Measurements from ENCODE around the gene RALB. TPM values are rescaled to one million over a fixed set of nuclear protein-coding genes. Genes with fewer than 3 reads are reported as not detected.

The RALB gene
- total and polyA plus RNA-seq, 2 of the 8 experiments (the other 6 are each of a cell fraction or from before 2014, with no cell fraction given), result 12.0 to 16.6 TPM

DNA sequence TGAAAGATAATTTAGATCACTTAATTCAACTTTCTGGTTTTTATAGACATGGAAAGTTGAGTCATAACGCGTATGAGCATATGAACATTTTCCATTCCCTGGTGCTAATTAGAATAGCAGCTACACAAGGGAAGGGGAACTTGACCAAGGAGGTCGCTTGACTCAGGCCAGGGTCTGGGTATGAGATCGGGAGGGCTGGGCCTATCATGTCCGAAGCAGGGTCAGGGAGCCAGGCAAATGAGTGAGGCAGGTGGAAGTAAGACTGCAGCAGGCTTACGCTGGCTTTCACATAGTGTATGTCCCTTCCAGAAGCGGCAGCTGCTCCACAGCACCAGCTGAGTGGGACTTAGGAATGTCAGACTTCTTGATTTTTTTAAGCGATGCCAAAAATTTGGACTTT, 14.7 kb downstream of the RALB start:
- no peak overlapping the region for H3K18ac ChIP-seq (ENCODE audit: extremely low read depth, low read length)
- no peak overlapping the region for H2BK20ac ChIP-seq (ENCODE audit: low read length)
- ChIA-PET CTCF (ENCODE audit: partially characterized antibody) (interaction anchor here (2.5 to 2.7 kb wide), 2 partner anchors 22 to 45 kb away, joined by 9 to 14 read pairs; no protein-coding TSS in a partner anchor), POLR2A (ENCODE audit: partially characterized antibody) (interaction anchor here (0.8 kb wide), 1 partner anchor 808 kb away, joined by 3 read pairs; no protein-coding TSS in a partner anchor)
- H3K9me3 ChIP-seq (ENCODE audit: insufficient read depth in 2 of 2, low read depth in 1 of 2, low read length in 1 of 2), result peaks cover 0 to 4% of the 10 kb centered on the region in 2 experiments; a peak in 1 of 4 replicates
- H4K20me1 ChIP-seq (replicated peaks in 1 of 2; ENCODE audit: control insufficient read depth in 1 of 2, insufficient read depth in 2 of 2, low read length in 2 of 2), result no peaks in the 10 kb centered on the region
- H3K4me2 ChIP-seq (ENCODE audit: insufficient read depth in 1 of 2, low read depth in 2 of 2, low read length in 2 of 2), result no peak overlapping the region
- no peak overlapping the region for H3K9ac ChIP-seq (replicated peaks in 1 of 4; ENCODE audit: extremely low read depth in 1 of 4, low read depth in 3 of 4, low read length in 3 of 4)
- H3K27me3 ChIP-seq (replicated peaks in 1 of 4; ENCODE audit: control insufficient read depth in 3 of 4, extremely low read depth in 1 of 4, insufficient read depth in 3 of 4, low read length in 3 of 4), result no peaks in the 10 kb centered on the region
- H2BK12ac ChIP-seq (ENCODE audit: low read depth, low read length), result no peak overlapping the region
- H3K4ac ChIP-seq (replicated peaks; ENCODE audit: insufficient read length, low read depth, low read length), result no peak overlapping the region
- TF ChIP-seq TEAD4 (IDR thresholded peaks at IDR 0.05; ENCODE audit: low read depth, low read length), result no peak
- no peak for TF ChIP-seq EZH2 (IDR thresholded peaks at IDR 0.05; ENCODE audit: low read depth, low read length, severe bottlenecking)
- TF ChIP-seq RFX5 (IDR thresholded peaks at IDR 0.05; ENCODE audit: borderline replicate concordance, low read depth, low read length), result no peak
- no peak for TF ChIP-seq YY1 (IDR thresholded peaks at IDR 0.05; ENCODE audit: low read depth, low read length)
- TF ChIP-seq BRCA1 (IDR thresholded peaks at IDR 0.05; ENCODE audit: low read depth, low read length), result no peak
- TF ChIP-seq TAF1 (IDR thresholded peaks at IDR 0.05; ENCODE audit: low read depth, low read length), result no peak
- TF ChIP-seq RAD21 (IDR thresholded peaks at IDR 0.05 in 1 of 2, conservative IDR thresholded peaks at IDR 0.05 in 1 of 2; ENCODE audit: low read depth in 2 of 2, low read length in 2 of 2), result no peak
- TF ChIP-seq KDM4A (IDR thresholded peaks at IDR 0.05; ENCODE audit: low read depth, low read length, severe bottlenecking), result no peak
- TF ChIP-seq BCL11A (IDR thresholded peaks at IDR 0.05; ENCODE audit: low read depth in 2 of 2, low read length in 2 of 2), result no peak
- TF ChIP-seq, protein P1, sequence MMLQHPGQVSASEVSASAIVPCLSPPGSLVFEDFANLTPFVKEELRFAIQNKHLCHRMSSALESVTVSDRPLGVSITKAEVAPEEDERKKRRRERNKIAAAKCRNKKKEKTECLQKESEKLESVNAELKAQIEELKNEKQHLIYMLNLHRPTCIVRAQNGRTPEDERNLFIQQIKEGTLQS (IDR thresholded peaks at IDR 0.05; ENCODE audit: insufficient read depth, low read depth, low read length), result no peak
- no peaks in the 10 kb centered on the region for H3K79me1 ChIP-seq (ENCODE audit: low read depth, low read length)
- H3K14ac ChIP-seq (ENCODE audit: insufficient read length), result no peak overlapping the region
- H4K8ac ChIP-seq (ENCODE audit: extremely low read depth, insufficient read depth, low read length), result no peak overlapping the region
- H2AK5ac ChIP-seq (ENCODE audit: low read depth, low read length), result no peak overlapping the region
- H2BK120ac ChIP-seq (replicated peaks; ENCODE audit: low read depth, low read length), result no peak overlapping the region
- H3K27ac ChIP-seq (ENCODE audit: low read depth, low read length), result no peak overlapping the region
- WGBS, 2 experiments (ENCODE audit: extremely low coverage in 1 of 2, insufficient coverage in 1 of 2, insufficient read length in 1 of 2, insufficient replicate concordance in 2 of 2, low coverage in 1 of 2, low lambda C conversion rate in 2 of 2, missing lambda C conversion rate in 1 of 2), result 92% methylated on average over 8 of the region's 8 CpGs; no CpG with 5 or more reads in 1 of the 2 experiments
- no peak overlapping the region for H4K91ac ChIP-seq (replicated peaks; ENCODE audit: insufficient read length, low read length)
- H4K5ac ChIP-seq (ENCODE audit: insufficient read length, low read depth, low read length), result no peak overlapping the region
- DNase-seq (ENCODE audit: low read depth in 1 of 2, low spot score in 2 of 2) (no peak), FAIRE-seq (no peak)
- no peak overlapping the region for H2AFZ ChIP-seq (ENCODE audit: low read length)
- H3K36me3 ChIP-seq (ENCODE audit: control insufficient read depth in 2 of 4, insufficient read depth in 4 of 4, low read length in 3 of 4), result no peaks in the 10 kb centered on the region
- no peak overlapping the region; the same call in 1 of the 2 replicates for H2BK15ac ChIP-seq (ENCODE audit: low read length)
- H3K23me2 ChIP-seq (ENCODE audit: low read depth, low read length), result no peaks in the 10 kb centered on the region
- no peak overlapping the region for H3K56ac ChIP-seq (replicated peaks; ENCODE audit: insufficient read length, low read depth, low read length)
- H3K23ac ChIP-seq (ENCODE audit: insufficient read length), result no peak overlapping the region
- no peak overlapping the region for H2BK5ac ChIP-seq (ENCODE audit: low read depth, low read length)
- no peaks in the 10 kb centered on the region for H3K79me2 ChIP-seq (ENCODE audit: control insufficient read depth in 1 of 2, insufficient read depth in 2 of 2, low read length in 2 of 2)
- no peaks in the 10 kb centered on the region for H3K4me1 ChIP-seq (replicated peaks in 1 of 4; ENCODE audit: control insufficient read depth in 3 of 4, insufficient read depth in 4 of 4, low read length in 3 of 4)
- no peak overlapping the region for H3K4me3 ChIP-seq (ENCODE audit: extremely low read depth in 1 of 4, insufficient read depth in 2 of 4, low read depth in 3 of 4, low read length in 4 of 4)
